SK-N-SH treated with all-trans-retinoic acid at 6 μM for 48 hours (cell line): Measurements from ENCODE around the gene COL4A1.

Source experiments
- ATAC-seq: fragments of 200-7000 bp; cut with Tn5 transposase; 3 replicates; pipeline ENCODE4 v1.9.1; 2020; ENCODE audit warnings: mild to moderate bottlenecking, moderate library complexity
- ARNTL ChIP-seq: fragments of 450-650 bp; formaldehyde crosslinking; IDR thresholded peaks from 2 replicates; pipeline ENCODE4 v1.5.0; 2020; ENCODE audit warnings: low read depth, mild to moderate bottlenecking, moderate library complexity, borderline replicate concordance
- BACH2 ChIP-seq: fragments of 250-450 bp; sonication (Bioruptor Pico); IDR thresholded peaks from 2 replicates; pipeline ENCODE4 v1.9.0; 2021; ENCODE audit warnings: mild to moderate bottlenecking, borderline replicate concordance
- CREB5 ChIP-seq: fragments of 250-450 bp; sonication (Bioruptor Pico); IDR thresholded peaks from 2 replicates; pipeline ENCODE4 v1.5.1; 2020; ENCODE audit warnings: low read depth, mild to moderate bottlenecking, moderate library complexity
- CSDC2 ChIP-seq: fragments of 250-450 bp; sonication (Bioruptor Pico); IDR thresholded peaks from 2 replicates; pipeline ENCODE4 v1.5.0; 2020; ENCODE audit warnings: mild to moderate bottlenecking, moderate library complexity
- ESRRG ChIP-seq: fragments of 250-450 bp; sonication (Bioruptor Pico); IDR thresholded peaks from 2 replicates; pipeline ENCODE4 v1.6.1; 2021; ENCODE audit warnings: mild to moderate bottlenecking
- GLIS3 ChIP-seq: fragments of 250-450 bp; sonication (Bioruptor Pico); IDR thresholded peaks from 2 replicates; pipeline ENCODE4 v1.5.0; 2020; ENCODE audit warnings: mild to moderate bottlenecking, moderate library complexity
- ISL1 ChIP-seq: fragments of 250-450 bp; sonication (Bioruptor Pico); IDR thresholded peaks from 2 replicates; pipeline ENCODE4 v2.1.2; 2022; ENCODE audit warnings: mild to moderate bottlenecking, moderate library complexity
- OSR1 ChIP-seq: fragments of 250-450 bp; sonication (Bioruptor Pico); IDR thresholded peaks from 2 replicates; pipeline ENCODE4 v1.8.0; 2022; ENCODE audit warnings: moderate library complexity, mild to moderate bottlenecking, inconsistent platforms
- PPARA ChIP-seq: fragments of 250-450 bp; sonication (Bioruptor Pico); IDR thresholded peaks from 2 replicates; pipeline ENCODE4 v1.5.0; 2020; ENCODE audit warnings: mild to moderate bottlenecking, borderline replicate concordance
- RARB ChIP-seq: fragments of 250-450 bp; sonication (Bioruptor Pico); IDR thresholded peaks from 2 replicates; pipeline ENCODE4 v1.8.0; 2021; ENCODE audit warnings: mild to moderate bottlenecking, moderate library complexity
- SNAI2 ChIP-seq: fragments of 250-450 bp; sonication (Bioruptor Pico); IDR thresholded peaks from 2 replicates; pipeline ENCODE4 v1.5.0; 2020; ENCODE audit warnings: mild to moderate bottlenecking, moderate library complexity
- TCF4 ChIP-seq: fragments of 250-450 bp; sonication (Bioruptor Pico); IDR thresholded peaks from 2 replicates; pipeline ENCODE4 v1.8.0; 2021; ENCODE audit warnings: mild to moderate bottlenecking, moderate library complexity, borderline replicate concordance
- TOX ChIP-seq: fragments of 250-450 bp; sonication (Bioruptor Pico); IDR thresholded peaks from 2 replicates; pipeline ENCODE4 v1.8.0; 2021; ENCODE audit warnings: mild to moderate bottlenecking, moderate library complexity, borderline replicate concordance
- ZC3H10 ChIP-seq: fragments of 250-450 bp; sonication (Bioruptor Pico); IDR thresholded peaks from 2 replicates; pipeline ENCODE4 v1.5.1; 2021; ENCODE audit warnings: mild to moderate bottlenecking, moderate library complexity
- ZFP3 ChIP-seq: fragments of 250-450 bp; sonication (Bioruptor Pico); IDR thresholded peaks from 2 replicates; pipeline ENCODE4 v1.5.0; 2020; ENCODE audit warnings: mild to moderate bottlenecking, moderate library complexity
- ZFP30 ChIP-seq: fragments of 450-650 bp; formaldehyde crosslinking; IDR thresholded peaks from 2 replicates; pipeline ENCODE4 v1.5.0; 2022; ENCODE audit warnings: mild to moderate bottlenecking, moderate library complexity
- ZNF565 ChIP-seq: fragments of 450-650 bp; formaldehyde crosslinking; conservative IDR thresholded peaks from 2 replicates; pipeline ENCODE4 v1.5.0; 2020; ENCODE audit warnings: low read depth, mild to moderate bottlenecking, moderate library complexity
- ZNF70 ChIP-seq: fragments of 450-650 bp; formaldehyde crosslinking; IDR thresholded peaks from 2 replicates; pipeline ENCODE4 v1.5.0; 2020; ENCODE audit warnings: mild to moderate bottlenecking, moderate library complexity
- ZNF8 ChIP-seq: fragments of 450-650 bp; formaldehyde crosslinking; IDR thresholded peaks from 2 replicates; pipeline ENCODE4 v1.5.0; 2020; ENCODE audit warnings: mild to moderate bottlenecking, moderate library complexity
- TF ChIP-seq, protein P1 (sequence below): fragments of 250-450 bp; sonication (Bioruptor Pico); IDR thresholded peaks from 2 replicates; pipeline ENCODE4 v1.8.0; 2021; ENCODE audit warnings: low read depth, mild to moderate bottlenecking, moderate library complexity, borderline replicate concordance
- TF ChIP-seq, protein P2 (sequence below): fragments of 250-450 bp; sonication (Bioruptor Pico); IDR thresholded peaks from 2 replicates; pipeline ENCODE4 v1.8.0; 2020; ENCODE audit warnings: mild to moderate bottlenecking, moderate library complexity, borderline replicate concordance

The COL4A1 gene

GRCh38 chr13:110265682-110266430 is 41.1 kb downstream of the COL4A1 start:
- ATAC-seq = peak; percentile 24; the same call in 2 of the 3 replicates
- TF ChIP-seq ESRRG (CRISPR knock-in tag) (no peak), TCF4 (no peak), ZC3H10 (no peak), OSR1 (no peak), ZNF8 (CRISPR knock-in tag) (no peak), TOX (CRISPR knock-in tag) (no peak), RARB (CRISPR knock-in tag) (no peak), PPARA (CRISPR knock-in tag) (no peak), ARNTL (no peak), GLIS3 (CRISPR knock-in tag) (no peak), ZNF565 (CRISPR knock-in tag) (no peak), ZFP3 (no peak)
- TF ChIP-seq, protein P1, sequence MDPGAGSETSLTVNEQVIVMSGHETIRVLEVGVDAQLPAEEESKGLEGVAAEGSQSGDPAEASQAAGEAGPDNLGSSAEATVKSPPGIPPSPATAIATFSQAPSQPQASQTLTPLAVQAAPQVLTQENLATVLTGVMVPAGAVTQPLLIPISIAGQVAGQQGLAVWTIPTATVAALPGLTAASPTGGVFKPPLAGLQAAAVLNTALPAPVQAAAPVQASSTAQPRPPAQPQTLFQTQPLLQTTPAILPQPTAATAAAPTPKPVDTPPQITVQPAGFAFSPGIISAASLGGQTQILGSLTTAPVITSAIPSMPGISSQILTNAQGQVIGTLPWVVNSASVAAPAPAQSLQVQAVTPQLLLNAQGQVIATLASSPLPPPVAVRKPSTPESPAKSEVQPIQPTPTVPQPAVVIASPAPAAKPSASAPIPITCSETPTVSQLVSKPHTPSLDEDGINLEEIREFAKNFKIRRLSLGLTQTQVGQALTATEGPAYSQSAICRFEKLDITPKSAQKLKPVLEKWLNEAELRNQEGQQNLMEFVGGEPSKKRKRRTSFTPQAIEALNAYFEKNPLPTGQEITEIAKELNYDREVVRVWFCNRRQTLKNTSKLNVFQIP = no peak
- TF ChIP-seq, all 23 proteins: peak for 0

GRCh38 chr13:110265341-110265681 is 41.6 kb downstream of the COL4A1 start:
- ATAC-seq = peak; percentile 33
- TF ChIP-seq SNAI2 (no peak), TCF4 (no peak), ZC3H10 (no peak), ISL1 (CRISPR knock-in tag) (no peak), CREB5 (CRISPR knock-in tag) (no peak), RARB (CRISPR knock-in tag) (no peak), ZFP30 (no peak)
- TF ChIP-seq, protein P2, sequence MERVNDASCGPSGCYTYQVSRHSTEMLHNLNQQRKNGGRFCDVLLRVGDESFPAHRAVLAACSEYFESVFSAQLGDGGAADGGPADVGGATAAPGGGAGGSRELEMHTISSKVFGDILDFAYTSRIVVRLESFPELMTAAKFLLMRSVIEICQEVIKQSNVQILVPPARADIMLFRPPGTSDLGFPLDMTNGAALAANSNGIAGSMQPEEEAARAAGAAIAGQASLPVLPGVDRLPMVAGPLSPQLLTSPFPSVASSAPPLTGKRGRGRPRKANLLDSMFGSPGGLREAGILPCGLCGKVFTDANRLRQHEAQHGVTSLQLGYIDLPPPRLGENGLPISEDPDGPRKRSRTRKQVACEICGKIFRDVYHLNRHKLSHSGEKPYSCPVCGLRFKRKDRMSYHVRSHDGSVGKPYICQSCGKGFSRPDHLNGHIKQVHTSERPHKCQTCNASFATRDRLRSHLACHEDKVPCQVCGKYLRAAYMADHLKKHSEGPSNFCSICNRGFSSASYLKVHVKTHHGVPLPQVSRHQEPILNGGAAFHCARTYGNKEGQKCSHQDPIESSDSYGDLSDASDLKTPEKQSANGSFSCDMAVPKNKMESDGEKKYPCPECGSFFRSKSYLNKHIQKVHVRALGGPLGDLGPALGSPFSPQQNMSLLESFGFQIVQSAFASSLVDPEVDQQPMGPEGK (CRISPR knock-in tag) = no peak

DNA sequence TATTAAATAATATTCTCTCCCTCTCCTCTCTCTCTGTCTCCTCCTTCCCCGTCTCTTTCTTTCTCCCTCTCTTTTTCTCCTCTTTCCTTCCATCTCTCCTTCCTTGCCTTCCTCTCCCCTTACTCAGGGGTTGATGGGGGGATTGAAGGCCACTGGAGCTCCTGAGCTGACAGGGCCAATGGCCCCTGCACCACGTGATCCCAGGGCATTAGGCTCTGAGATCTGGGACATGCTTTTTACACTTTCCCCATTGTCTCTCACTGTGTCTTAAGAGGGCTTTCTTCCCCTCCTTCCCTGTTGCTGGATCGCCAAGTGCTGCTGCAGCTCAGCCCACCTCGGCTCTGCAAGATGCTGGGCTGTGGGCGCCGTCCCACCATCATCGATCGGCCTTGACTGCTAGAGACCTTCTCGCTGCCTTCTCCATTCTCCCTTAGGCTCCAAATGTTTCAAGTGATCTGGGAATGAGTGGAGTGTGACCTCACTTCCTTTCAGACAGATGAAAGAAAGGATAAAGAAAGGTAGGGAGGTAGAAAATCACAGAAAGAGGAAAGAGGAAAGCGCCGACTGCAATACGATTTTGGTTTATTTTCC is 42.2 kb downstream of the COL4A1 start:
- no peak for ATAC-seq
- TF ChIP-seq ZFP30 (no peak), ZC3H10 (no peak), GLIS3 (CRISPR knock-in tag) (no peak), TOX (CRISPR knock-in tag) (no peak)

DNA sequence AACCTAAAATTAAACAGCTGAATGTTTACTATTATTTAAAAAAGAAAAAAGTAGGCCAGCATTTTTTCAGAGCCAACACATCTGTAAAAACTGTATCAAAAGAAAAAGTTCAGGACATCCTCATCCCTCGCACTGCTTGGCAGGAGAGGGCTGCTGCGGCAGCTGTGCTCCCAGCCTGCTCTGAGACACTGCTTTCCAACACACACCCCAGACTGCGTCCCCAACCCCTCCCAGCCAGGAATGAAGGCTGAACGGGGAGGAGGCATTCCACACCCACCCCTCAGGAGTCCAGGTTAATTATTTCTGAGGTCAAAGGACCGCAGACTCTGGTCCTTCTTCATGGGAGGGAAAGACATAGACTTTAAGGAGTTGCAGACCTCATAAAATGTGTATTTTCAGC is 43.1 kb downstream of the COL4A1 start:
- no peak for ATAC-seq

DNA sequence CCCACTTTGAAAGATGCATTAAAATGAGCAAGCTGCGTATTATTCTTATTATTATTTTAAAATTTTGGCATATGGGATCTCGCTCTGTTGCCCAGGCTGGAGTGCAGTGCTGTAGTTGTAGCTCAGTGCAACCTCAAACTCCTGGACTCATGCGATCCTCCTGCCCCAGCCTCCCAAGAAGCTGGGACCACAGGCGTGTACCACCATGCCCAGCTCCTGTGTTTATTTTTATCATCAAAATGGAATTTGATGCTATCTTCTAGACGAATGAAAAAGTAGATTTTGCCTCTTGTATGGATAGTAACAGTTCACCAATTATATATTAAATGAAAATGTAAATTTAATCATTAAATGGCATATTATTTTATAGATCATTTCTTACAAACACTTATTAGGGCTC is 43.6 kb downstream of the COL4A1 start:
- no peak for TF ChIP-seq ZNF8 (CRISPR knock-in tag)
- TF ChIP-seq, protein P1 = no peak
- no peak for TF ChIP-seq TOX (CRISPR knock-in tag)
- TF ChIP-seq ARNTL = no peak
- no peak for TF ChIP-seq RARB (CRISPR knock-in tag)
- TF ChIP-seq GLIS3 (CRISPR knock-in tag) = no peak
- TF ChIP-seq ZFP3 = no peak
- no peak for TF ChIP-seq OSR1
- TF ChIP-seq CSDC2 (CRISPR knock-in tag) = no peak
- no peak for TF ChIP-seq PPARA (CRISPR knock-in tag)
- no peak for TF ChIP-seq BACH2
- no peak for TF ChIP-seq ZFP30
- TF ChIP-seq ZNF565 (CRISPR knock-in tag) = no peak
- TF ChIP-seq, all 23 proteins: peak for 0

More for the DNA sequence above, 43.1 kb downstream of the COL4A1 start:
- TF ChIP-seq CSDC2 (CRISPR knock-in tag) (no peak), RARB (CRISPR knock-in tag) (no peak), ZNF565 (CRISPR knock-in tag) (no peak), ZFP30 (no peak), ZNF70 (no peak), ISL1 (CRISPR knock-in tag) (no peak)
- TF ChIP-seq, protein P2 (CRISPR knock-in tag) = no peak

More for the DNA sequence above, 43.6 kb downstream of the COL4A1 start:
- ATAC-seq = no peak
